HepG2 (cell line): ENCODE data around the gene PDIK1L. TPM values are rescaled to one million over a fixed set of nuclear protein-coding genes. Genes with fewer than 3 reads are reported as not detected.

Experiments used
- CHCHD3 ChIP-seq: sonication (generic); formaldehyde crosslinking; IDR thresholded peaks from 2 replicates; pipeline ENCODE4 v1.8.0; 2022; ENCODE audit warnings: mild to moderate bottlenecking, missing genetic modification reagents, moderate library complexity
- DPF2 ChIP-seq: sonication (generic); formaldehyde crosslinking; IDR thresholded peaks from 2 replicates; pipeline ENCODE4 v1.4.0; 2020; ENCODE audit warnings: mild to moderate bottlenecking, low read depth, missing genetic modification reagents, borderline replicate concordance
- DZIP1 ChIP-seq: sonication (generic); formaldehyde crosslinking; IDR thresholded peaks from 2 replicates; pipeline ENCODE4 v1.5.0; 2020; ENCODE audit warnings: mild to moderate bottlenecking, missing genetic modification reagents
- FOXA3 ChIP-seq: IDR thresholded peaks from 2 replicates; pipeline ENCODE4 v1.6.1; 2016; ENCODE audit warnings: missing genetic modification reagents, missing compliant biosample characterization
- HNF4A ChIP-seq: sonication (generic); formaldehyde crosslinking; IDR thresholded peaks from 2 replicates; pipeline ENCODE4 v1.4.0; 2020; ENCODE audit warnings: missing genetic modification reagents
- MAFK ChIP-seq, 2 experiments: IDR thresholded peaks in 1 of 2; conservative IDR thresholded peaks in 1 of 2; 2 replicates each; pipeline ENCODE4 v1.6.1; 2011; ENCODE audit warnings: improper control_type of control experiment in 2 of 2, low read length in 2 of 2
- MXD1 ChIP-seq: sonication (generic); formaldehyde crosslinking; IDR thresholded peaks from 2 replicates; pipeline ENCODE4 v1.4.0; 2020; ENCODE audit warnings: mild to moderate bottlenecking, missing genetic modification reagents
- PCBP1 ChIP-seq: fragments of 200-400 bp; formaldehyde crosslinking; IDR thresholded peaks from 2 replicates; pipeline ENCODE4 v1.6.1; 2017; ENCODE audit warnings: mild to moderate bottlenecking, low read depth, low read length, borderline replicate concordance
- RBM22 ChIP-seq: fragments of 200-400 bp; formaldehyde crosslinking; optimal IDR thresholded peaks from 2 replicates; pipeline ENCODE3; 2017; ENCODE audit warnings: mild to moderate bottlenecking, low read length, moderate library complexity
- SMARCC2 ChIP-seq: fragments of 450-650 bp; IDR thresholded peaks from 2 replicates; pipeline ENCODE4 v1.6.1; 2017; ENCODE audit warnings: antibody characterized with exemption, mild to moderate bottlenecking
- SMARCE1 ChIP-seq: fragments of 450-650 bp; IDR thresholded peaks from 2 replicates; pipeline ENCODE4 v1.6.1; 2017; ENCODE audit warnings: borderline replicate concordance
- SYNCRIP ChIP-seq: fragments of 200-400 bp; formaldehyde crosslinking; IDR thresholded peaks from 2 replicates; pipeline ENCODE4 v1.6.1; 2018; ENCODE audit warnings: mild to moderate bottlenecking, low read depth, low read length; ENCODE audit not compliant: insufficient read depth
- TAF1 ChIP-seq: sonication (generic); formaldehyde crosslinking; IDR thresholded peaks from 2 replicates; pipeline ENCODE4 v1.4.0; 2020; ENCODE audit warnings: missing genetic modification reagents
- THRA ChIP-seq: sonication (generic); formaldehyde crosslinking; IDR thresholded peaks from 2 replicates; pipeline ENCODE4 v1.4.0; 2020; ENCODE audit warnings: missing genetic modification reagents, borderline replicate concordance
- ZFP91 ChIP-seq: sonication (generic); formaldehyde crosslinking; IDR thresholded peaks from 2 replicates; pipeline ENCODE4 v1.9.0; 2022; ENCODE audit warnings: missing genetic modification reagents, mild to moderate bottlenecking, borderline replicate concordance
- ZNF136 ChIP-seq: sonication (generic); formaldehyde crosslinking; IDR thresholded peaks from 2 replicates; pipeline ENCODE4 v1.8.1; 2022; ENCODE audit warnings: low read depth, mild to moderate bottlenecking, moderate library complexity, missing genetic modification reagents
- ZNF552 ChIP-seq: sonication (generic); formaldehyde crosslinking; IDR thresholded peaks from 2 replicates; pipeline ENCODE4 v1.9.0; 2022; ENCODE audit warnings: missing genetic modification reagents, mild to moderate bottlenecking, borderline replicate concordance
- ZNF841 ChIP-seq: sonication (generic); formaldehyde crosslinking; IDR thresholded peaks from 2 replicates; pipeline ENCODE4 v1.8.1; 2023; ENCODE audit warnings: missing genetic modification reagents, borderline replicate concordance
- polyA plus RNA-seq, 8 experiments: library from polyadenylated mRNA; depleted of rRNA in 3 of 8; stranded (reverse) in 7 of 8; unstranded in 1 of 8; fragments of >200 nt; fragmentation: Illumina TruSeq in 4 of 8; extraction: Trizol in 4 of 8; gene quantifications; 2 replicates each; pipeline versions ENCODE4 v1.2.1 to v1.2.3, GENCODE V29; 2011 to 2016; ENCODE audit warnings: low read depth in 4 of 8, missing spikeins in 1 of 8, mixed read lengths in 1 of 8; ENCODE audit not compliant: insufficient read depth in 1 of 8
- total RNA-seq, 5 experiments: library from RNA; depleted of rRNA; stranded (reverse); fragments of >200 nt; fragmentation: Illumina TruSeq; extraction: Trizol; gene quantifications; 2 replicates each; pipeline ENCODE4 v1.2.3, GENCODE V29; 2016; ENCODE audit warnings: low read depth in 1 of 5

PDIK1L gene
- total and polyA plus RNA-seq, 2 of the 13 experiments (the other 11 are each of a cell fraction or from before 2014, with no cell fraction given): 1.9 to 4.6 TPM

- TF ChIP-seq DZIP1 (CRISPR knock-in tag) (no peak), ZNF552 (CRISPR knock-in tag) (0 out of 2 replicates have a peak, but pooled peaks have one; percentile 54), TAF1 (CRISPR knock-in tag) (peak; percentile 83), SMARCC2 (no peak), PCBP1 (no peak), THRA (peak; percentile 51; the same call in 1 of the 2 replicates), SMARCE1 (no peak), MXD1 (CRISPR knock-in tag) (peak; percentile 100), DPF2 (CRISPR knock-in tag) (no peak), ZNF136 (CRISPR knock-in tag) (peak; percentile 79; the same call in 1 of the 2 replicates), RBM22 (no peak), ZNF841 (no peak), SYNCRIP (no peak), ZFP91 (peak; percentile 92), HNF4A (peak; percentile 56), CHCHD3 (CRISPR knock-in tag) (peak; percentile 76; the same call in 1 of the 2 replicates), FOXA3 (CRISPR knock-in tag) (peak; percentile 59), MAFK (conservative IDR thresholded peaks at IDR 0.05 in 1 of 2, IDR thresholded peaks at IDR 0.05 in 1 of 2; ENCODE audit: low read length in 2 of 2) (no peak)
Observed at GRCh38 chr1:26169669-26170471, 58.2 kb downstream of the PDIK1L start, which contains the start of gene ZNF593 (continued).
